Midbrain (tissue), 1 donor: ENCODE measurements around the gene FAM162A.
"Not testable (repeated sequence)": the region's sequence is repeated elsewhere in the genome, so short reads cannot be mapped to it uniquely, and the experiment has no call there.

ENCODE experiments used
- DNase-seq: peaks from one replicate; lab custom pipeline; 2025; lab: John Stamatoyannopoulos, UW

The FAM162A gene, protein sequence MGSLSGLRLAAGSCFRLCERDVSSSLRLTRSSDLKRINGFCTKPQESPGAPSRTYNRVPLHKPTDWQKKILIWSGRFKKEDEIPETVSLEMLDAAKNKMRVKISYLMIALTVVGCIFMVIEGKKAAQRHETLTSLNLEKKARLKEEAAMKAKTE

DNA sequence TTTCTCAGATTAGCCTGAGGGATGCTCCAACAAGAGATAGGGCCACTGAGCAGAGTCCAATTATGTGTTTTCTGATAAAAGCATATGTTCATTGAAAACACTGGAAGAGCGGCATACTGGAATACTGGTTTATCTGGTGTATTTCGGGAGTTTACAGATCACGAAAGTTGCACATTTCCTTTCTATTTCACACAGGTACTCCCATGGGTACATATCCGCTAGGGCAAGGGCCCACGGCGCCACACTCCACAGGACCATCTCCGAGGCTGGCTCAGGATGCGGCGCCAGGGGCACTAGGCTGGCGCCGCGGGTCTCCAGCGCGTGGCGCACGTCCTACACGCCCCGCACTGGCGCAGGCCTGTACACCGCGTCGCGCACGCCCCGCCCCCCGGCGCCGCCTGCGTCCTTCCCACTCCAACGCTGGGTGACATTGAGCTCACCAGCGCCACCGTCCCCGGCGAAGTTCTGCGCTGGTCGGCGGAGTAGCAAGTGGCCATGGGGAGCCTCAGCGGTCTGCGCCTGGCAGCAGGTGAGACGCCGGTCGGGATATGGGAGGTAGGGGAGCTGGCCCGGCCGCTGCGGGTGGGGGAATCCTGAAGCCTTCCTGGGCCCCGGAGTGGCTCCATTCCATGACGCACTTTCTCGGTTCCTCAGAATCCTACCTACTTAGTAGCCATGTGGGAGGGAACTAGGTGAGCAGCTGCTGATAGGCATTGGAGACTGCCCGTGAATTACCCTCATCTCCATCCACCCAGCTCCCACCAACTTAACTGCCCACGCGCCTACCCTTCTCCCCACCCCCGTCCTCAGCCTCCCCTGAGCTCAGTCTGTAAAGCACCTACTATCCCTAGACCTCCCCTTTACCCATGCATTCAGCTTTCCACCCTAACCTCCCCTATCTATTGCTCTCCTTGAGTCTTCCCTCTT is at the start of gene FAM162A:
TSS of gene FAM162A (plus strand) at position 412 of the 927 bp plus-strand sequence. CDS start at position 496, 84 bp downstream.
- peak; percentile 96 for DNase-seq

DNA sequence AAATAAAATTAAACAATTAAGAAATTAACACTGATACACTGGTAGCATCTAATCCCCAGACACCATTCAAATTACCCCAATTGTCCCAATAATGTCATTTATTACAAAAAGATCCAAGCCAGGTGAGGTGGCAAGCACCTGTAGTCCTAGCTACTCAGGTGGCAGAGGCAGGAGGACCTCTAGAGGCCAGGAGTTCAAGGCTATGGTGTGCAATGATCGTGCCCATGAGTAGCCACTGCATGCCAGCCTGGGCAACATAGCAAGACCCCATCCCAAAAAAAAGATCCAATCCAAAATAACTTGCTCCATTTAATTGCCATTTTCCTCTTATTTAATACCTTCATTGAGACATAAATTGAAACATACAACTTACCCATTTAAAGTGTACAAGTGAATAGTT is 41.2 kb upstream of the FAM162A start:
- DNase-seq = no peak

DNA sequence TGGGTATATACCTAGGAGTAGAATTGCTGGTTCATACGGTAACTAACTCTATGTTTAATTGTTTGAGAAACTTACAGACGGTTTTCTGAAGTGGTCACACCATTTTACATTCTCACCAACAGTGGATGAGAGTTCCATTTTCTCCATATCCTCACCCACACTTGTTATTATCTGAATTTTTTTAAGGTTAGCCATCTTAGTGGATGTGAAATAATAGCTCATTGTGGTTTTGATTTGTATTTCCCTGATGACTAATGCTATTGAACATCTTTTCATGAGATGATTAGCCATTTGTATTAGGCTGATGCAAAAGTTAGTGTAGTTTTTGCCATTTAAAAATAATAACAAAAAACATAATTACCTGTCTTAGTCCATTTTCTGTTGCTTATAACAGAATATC is 40.3 kb upstream of the FAM162A start:
- no peak for DNase-seq

DNA sequence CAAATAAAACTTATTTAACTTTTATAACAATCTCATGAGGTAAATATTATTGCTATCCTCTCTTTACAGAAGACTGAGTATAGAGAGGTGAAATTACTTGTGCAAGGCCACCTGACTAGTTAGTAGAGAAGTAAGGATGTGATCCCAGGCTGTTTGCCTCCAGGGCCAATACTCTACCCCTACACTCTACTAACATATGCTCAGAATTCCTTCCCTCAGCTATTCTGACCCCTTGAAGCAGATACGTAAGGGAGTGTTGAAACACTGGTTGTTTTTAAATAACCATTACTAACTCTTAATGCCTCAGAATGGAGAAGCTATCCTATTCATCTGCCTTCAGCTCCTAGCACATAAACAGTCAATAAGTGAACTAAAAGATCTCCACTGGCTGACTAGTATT is 34.8 kb upstream of the FAM162A start:
- no peak for DNase-seq

DNA sequence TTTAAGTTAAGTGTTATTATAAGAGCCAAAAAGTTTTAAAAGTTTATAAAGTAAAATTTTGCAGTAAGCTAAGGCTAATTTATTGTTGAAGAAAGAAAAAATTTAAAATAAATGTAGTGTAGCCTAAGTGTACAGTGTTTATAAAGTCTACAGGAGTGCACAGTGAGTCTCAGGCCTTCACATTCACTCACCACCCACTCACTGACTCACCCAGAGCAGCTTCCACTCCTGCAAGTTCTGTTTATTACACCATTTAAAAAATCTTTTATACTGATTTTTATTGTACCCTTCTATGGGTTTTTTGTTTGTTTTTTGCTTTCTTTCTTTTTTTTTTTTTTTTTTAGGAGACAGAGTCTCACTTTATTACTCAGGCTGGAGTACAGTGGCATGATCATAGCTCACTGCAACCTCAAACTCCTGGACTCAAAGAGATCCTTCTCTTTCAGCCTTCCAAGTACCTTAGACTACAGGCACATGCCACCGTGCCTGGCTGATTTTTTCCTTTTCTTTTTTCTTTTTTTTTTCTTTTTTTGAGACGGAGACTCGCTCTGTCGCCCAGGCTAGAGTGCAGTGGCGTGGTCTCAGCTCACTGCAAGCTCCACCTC is 33.1 kb upstream of the FAM162A start:
- DNase-seq = no peak

DNA sequence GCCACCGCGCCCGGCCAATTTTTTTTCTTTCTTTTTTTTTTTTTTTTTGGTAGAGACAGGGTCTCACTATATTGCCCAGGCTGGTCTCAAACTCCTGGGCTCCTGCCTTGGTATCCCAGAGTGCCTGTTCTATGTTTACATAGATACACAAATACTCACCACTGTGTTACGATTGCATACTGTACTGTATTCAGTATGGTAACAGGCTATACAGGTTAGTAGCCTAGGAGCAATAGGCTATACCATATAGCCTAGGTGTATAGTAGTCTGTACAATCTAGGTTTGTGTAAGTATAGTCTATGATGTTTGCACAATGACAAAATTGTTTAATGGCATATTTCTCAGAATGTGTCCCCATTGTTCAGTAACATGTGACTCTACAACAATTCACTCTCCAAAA is 32.4 kb upstream of the FAM162A start:
- no peak for DNase-seq

DNA sequence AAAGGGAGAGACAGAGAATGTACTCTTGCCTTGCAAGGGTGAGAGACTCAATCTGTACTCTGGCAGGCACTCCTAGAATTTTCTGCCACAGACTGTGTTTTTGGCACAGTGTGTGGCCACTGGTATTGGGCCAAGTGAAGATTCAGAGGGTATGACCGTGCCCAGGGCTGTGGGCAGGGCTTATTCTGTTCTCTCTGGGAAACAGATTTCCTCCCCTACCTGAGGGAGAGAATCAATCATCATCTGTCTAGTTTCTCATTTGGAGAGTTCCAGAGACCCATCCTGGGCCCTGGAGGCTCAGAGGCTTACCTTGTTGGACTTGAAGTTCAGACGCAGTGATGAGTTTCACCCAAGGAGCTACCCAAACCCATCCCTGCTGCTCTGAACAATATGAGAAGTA is 30.8 kb upstream of the FAM162A start:
- no peak for DNase-seq

DNA sequence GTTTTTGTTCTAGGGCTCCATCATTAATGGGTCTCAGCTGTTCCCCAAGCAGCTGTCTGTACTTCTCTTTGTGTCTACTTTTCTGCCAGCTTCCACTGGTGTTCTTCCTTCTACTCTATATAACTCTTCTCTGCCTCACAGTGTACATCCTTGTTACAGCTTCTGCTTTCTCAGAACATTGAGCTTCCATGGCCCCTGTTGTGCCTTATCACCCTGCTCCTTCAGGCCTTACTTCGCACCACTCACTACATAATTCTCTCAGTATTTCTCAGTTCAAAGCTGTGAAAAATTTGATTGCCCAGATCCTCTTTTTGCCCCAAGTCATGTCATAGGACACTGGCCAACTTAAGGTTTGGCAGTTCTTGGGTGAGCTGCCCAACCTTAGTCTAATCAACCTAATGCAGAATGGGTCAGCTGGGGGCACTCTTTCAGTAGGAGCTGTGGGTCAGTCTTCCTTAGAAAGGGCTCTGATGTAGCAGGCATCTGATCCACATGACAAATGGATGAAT is 30.0 kb upstream of the FAM162A start:
- DNase-seq = no peak

DNA sequence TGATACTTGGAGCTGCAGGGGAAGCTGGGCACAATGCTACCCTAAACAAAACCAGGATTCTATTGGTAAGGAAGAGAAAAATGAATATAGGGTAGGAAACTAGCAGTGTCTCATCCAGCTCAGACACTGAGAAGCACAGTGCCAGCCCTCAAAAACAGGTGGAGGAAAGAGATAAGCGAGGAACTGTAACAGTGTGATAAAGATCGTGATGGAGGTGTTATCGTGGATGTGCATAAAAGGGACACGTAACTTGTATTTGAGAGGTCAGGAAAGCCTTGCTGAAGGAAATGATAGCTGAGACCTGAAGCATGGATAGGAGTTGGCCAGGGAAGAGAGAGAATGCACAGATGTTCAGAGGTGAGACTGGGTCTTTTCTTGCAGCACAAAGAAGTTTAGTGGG is 28.4 kb upstream of the FAM162A start:
- no peak for DNase-seq

DNA sequence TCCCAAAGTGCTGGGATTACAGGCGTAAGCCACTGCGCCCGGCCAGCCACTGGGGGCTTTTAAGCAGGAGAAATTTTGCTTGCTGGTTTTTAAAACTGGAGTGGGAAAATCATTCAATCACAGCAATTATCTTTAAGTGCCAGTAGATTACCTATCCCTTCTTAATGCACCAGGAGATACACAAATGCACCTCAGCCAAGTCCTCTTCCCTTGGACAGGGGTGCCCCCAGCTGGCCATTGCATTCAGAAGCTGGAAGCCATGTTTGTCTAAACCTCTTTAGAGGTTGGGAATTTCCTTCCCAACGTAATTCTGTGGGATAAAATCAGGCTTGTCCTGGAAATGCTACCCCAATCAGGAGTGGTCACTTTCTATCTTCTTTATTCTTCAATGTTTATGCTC is 27.6 kb upstream of the FAM162A start:
- peak; percentile 0 for DNase-seq

DNA sequence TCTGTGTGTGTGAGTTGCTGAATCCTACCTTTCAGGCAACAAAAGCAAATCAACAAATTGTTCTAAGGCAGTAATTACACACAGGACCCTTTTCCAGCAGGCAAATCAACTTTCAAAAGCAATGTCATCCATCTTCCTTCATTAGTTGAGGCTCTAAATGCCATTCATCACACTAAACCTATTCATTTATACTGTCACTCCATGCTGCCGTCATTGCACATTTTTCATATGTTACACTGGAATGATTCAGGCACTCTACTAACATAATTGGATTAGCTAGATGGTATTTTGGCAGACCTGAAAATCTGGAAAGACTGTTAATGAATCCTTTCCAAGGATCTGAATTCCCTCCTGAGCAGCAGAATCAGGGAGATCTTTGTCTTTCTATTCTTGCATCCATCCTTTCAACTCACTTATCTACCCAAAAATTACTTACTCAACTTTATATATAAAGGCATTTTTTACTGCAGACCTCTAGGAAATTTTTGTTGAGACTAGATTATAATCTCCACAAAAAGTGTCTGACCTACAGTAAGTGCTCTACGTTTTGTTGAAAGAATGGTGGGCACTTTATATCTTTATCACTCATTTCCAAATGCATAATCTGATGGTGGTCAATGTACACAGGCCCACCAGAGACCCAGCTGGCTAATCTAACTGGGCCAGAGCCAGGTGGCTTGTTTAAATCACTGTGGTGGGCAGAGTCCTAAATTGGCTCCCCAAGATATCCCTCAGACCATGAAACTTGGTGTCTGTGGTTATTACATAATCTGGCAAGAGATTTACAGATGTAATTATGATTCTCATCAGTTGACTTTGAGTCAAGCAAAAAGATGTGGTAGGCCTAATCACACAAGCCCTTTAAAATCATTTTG is 25.9 kb upstream of the FAM162A start:
- DNase-seq = no peak

DNA sequence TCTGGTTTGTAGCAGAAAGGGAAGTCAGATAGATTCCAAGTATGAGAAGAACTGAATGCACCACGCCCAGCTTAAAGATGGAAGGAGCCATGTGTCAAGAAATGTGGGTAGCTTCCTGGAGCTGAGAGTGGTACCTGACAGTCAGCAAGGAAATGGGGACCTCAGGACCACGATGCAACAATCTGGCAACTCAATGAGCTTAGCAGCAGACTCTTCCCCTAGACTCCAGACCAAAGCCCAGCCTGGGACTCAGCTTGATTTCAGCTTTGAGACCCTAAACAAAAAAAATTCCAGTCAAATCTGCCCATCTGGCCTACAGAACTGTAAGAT is 25.3 kb upstream of the FAM162A start:
- no peak for DNase-seq

DNA sequence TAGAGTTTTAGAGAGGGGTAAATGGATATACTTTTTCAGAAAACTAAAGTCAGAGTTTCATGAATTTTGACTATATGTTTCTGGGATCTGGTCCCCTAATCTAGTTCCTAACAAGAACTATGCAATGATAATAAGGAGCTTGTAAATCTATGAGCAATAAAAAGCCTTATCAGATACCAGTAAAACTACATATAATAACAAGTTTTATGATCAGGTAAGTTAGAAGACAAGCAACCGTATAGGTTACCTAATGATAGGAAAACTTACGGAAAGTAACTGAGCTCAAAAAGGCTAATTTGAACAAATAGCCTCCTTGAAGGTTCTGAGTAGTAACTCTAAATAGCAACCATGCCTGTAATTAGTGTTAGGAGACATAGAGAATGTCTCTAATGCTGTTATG is 22.0 kb upstream of the FAM162A start:
- no peak for DNase-seq

DNA sequence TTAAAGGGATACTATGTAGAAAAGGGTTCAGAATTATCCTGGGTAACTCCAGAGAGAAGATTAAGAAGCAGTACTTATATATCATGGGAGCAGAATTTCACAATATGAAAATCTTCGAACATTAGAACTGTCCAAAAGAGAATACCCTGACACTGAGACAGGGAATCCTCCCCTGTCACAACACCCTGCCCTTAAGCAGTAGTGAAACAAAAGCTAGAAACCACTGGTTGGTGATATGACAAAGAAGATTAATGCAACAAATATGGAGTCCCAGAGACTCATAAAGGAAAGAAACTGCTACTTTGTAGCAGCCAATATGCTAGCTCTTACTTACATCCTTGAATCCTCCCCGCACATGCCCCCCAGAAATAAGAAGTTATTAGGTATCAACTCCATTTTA is 19.5 kb upstream of the FAM162A start:
- DNase-seq = no peak

DNA sequence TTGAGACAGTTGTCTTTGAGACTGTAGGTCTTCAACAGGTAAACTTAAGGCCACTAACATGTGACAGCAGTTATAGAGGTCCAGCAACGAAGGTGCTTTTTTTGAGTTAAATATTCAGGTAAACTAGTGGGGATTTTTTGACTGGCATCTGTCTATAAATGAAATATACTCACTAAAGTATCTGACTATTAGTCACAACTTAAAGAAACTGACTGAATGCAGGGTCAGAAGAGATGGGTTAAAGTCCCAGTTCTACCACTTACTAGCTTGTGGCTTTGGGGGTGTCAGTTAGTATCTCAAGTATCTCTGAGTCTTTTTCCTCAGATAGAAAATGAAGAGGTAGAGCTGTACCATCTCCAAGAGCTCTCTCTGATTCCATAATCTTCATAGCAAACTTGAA is 18.9 kb upstream of the FAM162A start:
- DNase-seq = no peak

DNA sequence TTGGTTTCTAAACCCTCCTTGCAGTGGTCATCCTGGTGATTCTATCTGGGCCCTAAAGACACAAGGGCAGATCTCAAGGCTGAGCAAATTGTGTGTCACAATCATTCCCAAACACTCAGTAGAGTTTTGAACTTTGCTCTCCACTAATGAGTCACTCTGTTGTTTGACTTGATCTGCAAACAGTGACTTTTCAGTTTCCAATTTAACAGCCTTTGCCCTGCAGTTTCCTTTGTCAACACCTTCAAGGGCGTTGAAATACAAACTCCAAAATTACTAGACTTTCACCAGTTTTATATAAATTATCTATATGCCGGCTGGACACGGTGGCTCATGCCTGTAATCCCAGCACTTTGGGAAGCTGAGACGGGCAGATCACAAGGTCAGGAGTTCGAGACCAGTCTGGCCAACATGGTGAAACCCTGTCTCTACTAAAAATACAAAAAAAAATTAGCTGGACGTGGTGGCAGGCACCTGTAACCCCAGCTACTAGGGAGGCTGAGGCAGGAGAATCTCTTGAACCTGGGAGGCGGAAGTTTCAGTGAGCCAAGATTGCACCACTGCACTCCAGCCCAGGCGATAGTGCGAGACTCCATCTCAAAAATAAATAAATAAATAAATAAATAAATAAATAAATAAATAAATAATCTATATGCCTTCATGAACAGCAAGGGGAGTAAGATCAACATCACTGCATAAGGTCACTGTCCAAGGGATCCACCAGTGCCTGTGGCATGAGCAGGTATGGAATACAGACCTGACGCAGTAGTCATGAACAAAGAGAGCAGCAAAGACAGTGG is 18.2 kb upstream of the FAM162A start:
- DNase-seq = not testable (repeated sequence)

DNA sequence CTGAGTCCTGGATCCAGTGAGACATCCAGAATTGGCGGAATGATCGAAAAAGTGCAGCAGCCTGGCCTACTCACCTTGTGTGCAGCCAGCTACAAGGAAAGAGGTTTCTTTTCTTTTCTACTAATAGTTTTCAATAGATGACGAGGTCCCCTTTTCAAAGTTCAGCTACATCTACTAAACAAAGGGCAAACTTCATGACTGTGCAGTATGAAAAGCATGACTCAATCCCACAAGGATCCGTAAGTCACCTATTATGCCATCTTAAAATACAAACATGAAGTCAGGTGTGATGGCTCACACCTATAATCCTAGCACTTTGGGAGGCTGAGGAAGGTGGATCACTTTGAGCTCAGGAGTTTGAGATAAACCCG is 17.6 kb upstream of the FAM162A start:
- no peak for DNase-seq

DNA sequence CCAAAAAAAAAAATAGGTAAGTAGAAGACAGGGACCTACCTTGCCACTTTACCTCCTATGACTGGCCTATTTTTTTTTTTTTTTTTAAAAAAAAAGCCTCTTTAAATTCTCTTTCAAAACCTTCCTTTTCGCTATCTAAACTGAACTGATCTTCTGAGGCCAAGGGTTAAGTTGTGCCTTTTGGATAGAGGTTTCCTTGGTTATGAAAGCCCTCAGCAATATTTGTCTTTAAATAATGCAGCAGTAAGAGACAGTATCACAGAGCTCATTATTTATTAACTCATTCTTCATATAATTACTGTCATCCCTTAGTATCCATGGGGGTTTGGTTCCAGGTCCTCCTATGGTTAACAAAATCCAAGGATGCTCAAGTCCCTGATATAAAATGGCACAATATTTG is 9.9 kb upstream of the FAM162A start:
- no peak for DNase-seq

DNA sequence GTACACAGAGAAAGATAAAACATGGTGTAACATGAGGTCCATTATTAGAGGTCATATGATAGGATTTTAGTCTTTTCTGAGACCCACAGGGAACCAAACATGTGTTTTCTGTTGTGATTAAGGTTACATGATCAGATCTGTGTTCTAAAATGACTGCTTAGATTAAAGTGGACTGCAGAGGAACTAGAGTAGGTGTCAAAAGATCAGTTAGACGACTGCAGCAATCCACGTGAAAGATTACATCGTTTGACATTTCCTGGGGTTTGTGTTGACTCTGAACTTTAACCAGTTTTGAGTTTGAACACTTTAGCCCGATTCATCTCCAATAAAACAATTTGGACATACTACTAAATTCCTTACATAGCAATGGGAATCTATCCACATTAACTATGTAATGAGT is 6.0 kb upstream of the FAM162A start:
- DNase-seq = no peak

DNA sequence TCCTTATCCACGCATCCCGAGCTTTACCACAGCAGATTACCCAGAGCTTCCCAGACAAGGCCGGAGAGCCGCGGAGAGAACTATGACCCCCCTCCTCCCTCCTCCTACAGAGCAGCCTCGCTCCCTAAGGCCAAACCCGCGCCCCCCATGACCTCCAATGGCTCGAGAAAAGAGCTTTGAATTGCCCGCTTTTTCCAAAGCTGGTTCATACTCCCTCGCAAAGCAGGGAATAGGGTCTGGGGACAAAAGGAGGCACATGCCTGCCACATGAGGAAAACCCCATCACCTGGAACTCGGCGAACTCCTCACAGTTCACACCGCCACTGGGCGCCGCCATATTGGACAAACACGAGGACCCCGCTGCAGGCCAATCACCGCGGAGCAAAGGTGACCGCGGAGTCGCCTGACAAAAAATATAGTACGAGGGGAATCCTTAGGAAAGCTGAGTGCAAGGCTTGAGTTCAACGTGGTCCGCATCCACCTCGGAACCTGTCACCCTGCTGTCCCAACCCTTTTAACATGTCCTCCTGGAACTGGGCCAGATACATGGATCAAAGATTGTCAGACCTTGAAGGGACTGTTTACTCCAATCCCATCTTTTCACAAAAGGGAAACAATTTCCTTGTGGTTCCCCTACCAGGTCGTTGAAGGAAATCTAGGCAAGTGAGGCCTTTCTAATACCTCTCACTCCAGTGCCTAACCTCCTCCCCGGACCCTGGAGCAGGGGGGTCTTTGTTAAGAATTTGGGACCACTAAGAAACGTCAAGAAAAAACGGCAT is 905 bp upstream of the FAM162A start, which contains the start of gene MIX23:
TSS of gene MIX23 (minus strand) at position 344 of the 779 bp plus-strand sequence. CDS start at position 337, 7 bp downstream.
- peak; percentile 84 for DNase-seq
